Fibroblast of the conjunctiva (primary cell): ENCODE measurements around the gene PYDC1.
"Not testable (repeated sequence)": the region's sequence is repeated elsewhere in the genome, so short reads cannot be mapped to it uniquely, and the experiment has no call there.

Source experiments
- DNase-seq: peaks from one replicate; pipeline ENCODE4 v3.0.0-alpha.2; 2010; ENCODE audit warnings: low read depth

The PYDC1 gene

GRCh38 chr16:31216422-31217135 lies at the start of gene PYDC1:
PYDC1 (minus strand) TSS chr16:31217135; CDS start chr16:31217028, 107 bp downstream.
- no peak for DNase-seq

GRCh38 chr16:31265329-31266245 lies 48.7 kb upstream of the PYDC1 start:
- no peak for DNase-seq

- no peak for DNase-seq
Observed at GRCh38 chr16:31262084-31262483, 45.1 kb upstream of the PYDC1 start.

GRCh38 chr16:31260136-31260931 lies 43.4 kb upstream of the PYDC1 start:
- no peak for DNase-seq

- DNase-seq = no peak
Observed at GRCh38 chr16:31258366-31258765, 41.4 kb upstream of the PYDC1 start.

GRCh38 chr16:31256466-31256865 lies 39.5 kb upstream of the PYDC1 start:
- DNase-seq = no peak

GRCh38 chr16:31253642-31254045 lies 36.7 kb upstream of the PYDC1 start:
- DNase-seq = no peak

GRCh38 chr16:31251435-31251834 lies 34.5 kb upstream of the PYDC1 start:
- no peak for DNase-seq

GRCh38 chr16:31250782-31251384 lies 33.9 kb upstream of the PYDC1 start:
- DNase-seq = no peak

GRCh38 chr16:31248344-31248743 lies 31.4 kb upstream of the PYDC1 start:
- no peak for DNase-seq

- DNase-seq = no peak
Observed at GRCh38 chr16:31246296-31246695, 29.4 kb upstream of the PYDC1 start.

GRCh38 chr16:31245598-31245997 lies 28.7 kb upstream of the PYDC1 start:
- DNase-seq = not testable (repeated sequence)

GRCh38 chr16:31243734-31244670 lies 27.1 kb upstream of the PYDC1 start:
- no peak for DNase-seq

GRCh38 chr16:31242206-31242605 lies 25.3 kb upstream of the PYDC1 start:
- DNase-seq = peak; percentile 2

GRCh38 chr16:31238041-31238440 lies 21.1 kb upstream of the PYDC1 start:
- DNase-seq = no peak

GRCh38 chr16:31229501-31229900 lies 12.6 kb upstream of the PYDC1 start:
- DNase-seq = no peak

GRCh38 chr16:31228206-31228605 lies 11.3 kb upstream of the PYDC1 start:
- no peak for DNase-seq

GRCh38 chr16:31225193-31225592 lies 8.3 kb upstream of the PYDC1 start:
- DNase-seq = no peak

- DNase-seq = no peak
Observed at GRCh38 chr16:31224092-31224955, 7.4 kb upstream of the PYDC1 start.

- no peak for DNase-seq
Observed at GRCh38 chr16:31223044-31223443, 6.1 kb upstream of the PYDC1 start.
